Prostate gland (tissue), 2 donors: ENCODE data around the gene SPATA25. TPM values are rescaled to one million over a fixed set of nuclear protein-coding genes. Genes with fewer than 3 reads are reported as not detected.

Experiments used
- DNase-seq: peaks from one replicate; pipeline ENCODE4 v3.0.0-alpha.2; 2019; ENCODE audit warnings: low spot score
- H3K27ac ChIP-seq, 2 donors: fragments of 200-600 bp; sonication (generic); 2 replicates each; pipeline ENCODE4 v1.5.1; 2017 to 2019
- H3K27me3 ChIP-seq: fragments of 200-600 bp; sonication (generic); replicated peaks from 2 replicates; pipeline ENCODE4 v1.5.1; 2019; ENCODE audit not compliant: insufficient read depth
- H3K36me3 ChIP-seq, 2 donors: fragments of 200-600 bp; sonication (generic); 1 replicate in 1 of 2; 2 replicates in 1 of 2; pipeline versions ENCODE4 v1.5.1 to v1.8.1; 2017 to 2019
- H3K4me1 ChIP-seq: fragments of 200-600 bp; sonication (generic); replicated peaks from 2 replicates; pipeline ENCODE4 v1.5.1; 2019
- H3K4me3 ChIP-seq, 2 donors: fragments of 200-600 bp; sonication (generic); 2 replicates each; pipeline ENCODE4 v1.5.1; 2017 to 2019
- H3K9me3 ChIP-seq: fragments of 200-600 bp; sonication (generic); 2 replicates; pipeline ENCODE4 v1.5.1; 2017
- CTCF ChIP-seq, 4 experiments: fragments of 200-600 bp in 2 of 4; fragments of 450-650 bp in 2 of 4; sonication (generic) in 2 of 4; IDR thresholded peaks; 1 replicate in 3 of 4; 2 replicates in 1 of 4; pipeline ENCODE4 v1.5.1; 2016 to 2019; ENCODE audit warnings: antibody characterized with exemption in 4 of 4, mild to moderate bottlenecking in 2 of 4, moderate library complexity in 2 of 4
- POLR2A ChIP-seq: fragments of 450-650 bp; IDR thresholded peaks from one replicate; pipeline ENCODE4 v1.6.1; 2016; ENCODE audit warnings: antibody characterized with exemption, mild to moderate bottlenecking
- POLR2AphosphoS5 ChIP-seq: sonication (generic); formaldehyde crosslinking; IDR thresholded peaks from one replicate; pipeline ENCODE4 v1.6.1; 2017; ENCODE audit warnings: antibody characterized with exemption
- WGBS: methylation state at CpG from one replicate; pipeline ENCODE4 v1.1.5; 2018; 5-methylcytosine and 5-hydroxymethylcytosine counted together
- intact Hi-C: fragments of 100-400 bp; cut with DNase I; formaldehyde crosslinking; loops from one replicate; pipeline ENCODE4 v1.14.2; 2022
- total RNA-seq, 2 donors: library from RNA; depleted of rRNA; stranded (reverse); fragments of >200 nt; gene quantifications; one replicate each; pipeline ENCODE4 v1.1.0, GENCODE V29; 2016

Gene SPATA25
- total RNA-seq, 2 donors from 2014 or later = 2.0 to 7.4 TPM

GRCh38 chr20:45867819-45868176 is 19.6 kb downstream of the SPATA25 start:
- H3K9me3 ChIP-seq = no peaks in the 10 kb centered on the region
- TF ChIP-seq POLR2AphosphoS5 (no peak), POLR2A (no peak), CTCF (IDR thresholded peaks at IDR 0.05) (no peak)
- H3K4me1 ChIP-seq = no peaks in the 10 kb centered on the region
- DNase-seq = no peak
- intact Hi-C loops = no loop called here
- H3K36me3 ChIP-seq = no peaks in the 10 kb centered on the region
- H3K27me3 ChIP-seq = no peaks in the 10 kb centered on the region
- no peak overlapping the region for H3K27ac ChIP-seq
- H3K4me3 ChIP-seq = no peak overlapping the region

- 84% methylated on average over 6 of the region's 6 CpGs for WGBS
These were observed 20.1 kb downstream of the SPATA25 start for GRCh38 chr20:45867136-45867818.

GRCh38 chr20:45866454-45866853 is 21.0 kb downstream of the SPATA25 start:
- Histone ChIP-seq H3K4me3 (no peak overlapping the region), H3K27ac (no peak overlapping the region), H3K36me3 (no peaks in the 10 kb centered on the region), H3K9me3 (no peaks in the 10 kb centered on the region), H3K4me1 (no peaks in the 10 kb centered on the region), H3K27me3 (no peaks in the 10 kb centered on the region)
- no peak for TF ChIP-seq CTCF (IDR thresholded peaks at IDR 0.05)
- TF ChIP-seq POLR2A = no peak
- no peak for TF ChIP-seq POLR2AphosphoS5
- intact Hi-C loops = no loop called here
- 94% methylated on average over 5 of the region's 5 CpGs for WGBS
- DNase-seq = no peak

More at GRCh38 chr20:45867136-45867818, 20.1 kb downstream of the SPATA25 start:
- no peak overlapping the region for H3K4me3 ChIP-seq
- TF ChIP-seq POLR2A (no peak), CTCF (IDR thresholded peaks at IDR 0.05) (no peak), POLR2AphosphoS5 (no peak)
- DNase-seq = no peak
- H3K27ac ChIP-seq = no peak overlapping the region
- no peaks in the 10 kb centered on the region for H3K36me3 ChIP-seq
- no peaks in the 10 kb centered on the region for H3K27me3 ChIP-seq
- intact Hi-C loops = no loop called here
- H3K9me3 ChIP-seq = no peaks in the 10 kb centered on the region
- no peaks in the 10 kb centered on the region for H3K4me1 ChIP-seq

- H3K4me1 ChIP-seq = no peaks in the 10 kb centered on the region
- H3K9me3 ChIP-seq = no peaks in the 10 kb centered on the region
- H3K27me3 ChIP-seq = no peaks in the 10 kb centered on the region
- DNase-seq = no peak
- WGBS = 85% methylated on average over 7 of the region's 7 CpGs
- no peak overlapping the region for H3K4me3 ChIP-seq
- intact Hi-C loops = no loop called here
- TF ChIP-seq CTCF (IDR thresholded peaks at IDR 0.05) (no peak), POLR2A (no peak), POLR2AphosphoS5 (no peak)
- no peaks in the 10 kb centered on the region for H3K36me3 ChIP-seq
- no peak overlapping the region for H3K27ac ChIP-seq
These were observed 23.6 kb downstream of the SPATA25 start for GRCh38 chr20:45863543-45864470.
